HepG2 (cell line): ENCODE data around the gene HLA-DQA1. TPM values are rescaled to one million over a fixed set of nuclear protein-coding genes. Genes with fewer than 3 reads are reported as not detected.

Experiments used
- HMG20B ChIP-seq: conservative IDR thresholded peaks from 2 replicates; pipeline ENCODE4 v1.6.1; 2016; ENCODE audit warnings: missing genetic modification reagents, missing compliant biosample characterization
- MEIS2 ChIP-seq: sonication (generic); formaldehyde crosslinking; IDR thresholded peaks from 2 replicates; pipeline ENCODE4 v1.9.0; 2021; ENCODE audit warnings: mild to moderate bottlenecking, missing genetic modification reagents
- RCOR2 ChIP-seq: IDR thresholded peaks from 2 replicates; pipeline ENCODE4 v1.6.1; 2016; ENCODE audit warnings: missing biosample characterization, missing genetic modification reagents
- RXRB ChIP-seq: IDR thresholded peaks from 2 replicates; pipeline ENCODE4 v1.6.1; 2016; ENCODE audit warnings: borderline replicate concordance, missing genetic modification reagents, missing compliant biosample characterization
- TEAD3 ChIP-seq: optimal IDR thresholded peaks from 2 replicates; pipeline ENCODE3; 2016; ENCODE audit warnings: borderline replicate concordance
- ZNF18 ChIP-seq: sonication (generic); formaldehyde crosslinking; IDR thresholded peaks from 2 replicates; pipeline ENCODE4 v1.8.0; 2022; ENCODE audit warnings: mild to moderate bottlenecking, missing genetic modification reagents; ENCODE audit not compliant: insufficient replicate concordance
- ZNF484 ChIP-seq: sonication (generic); formaldehyde crosslinking; IDR thresholded peaks from 2 replicates; pipeline ENCODE4 v1.5.1; 2020; ENCODE audit warnings: mild to moderate bottlenecking, low read depth, missing genetic modification reagents, borderline replicate concordance
- ZNF816 ChIP-seq: sonication (generic); formaldehyde crosslinking; IDR thresholded peaks from 2 replicates; pipeline ENCODE4 v1.8.0; 2022; ENCODE audit warnings: missing genetic modification reagents, mild to moderate bottlenecking, borderline replicate concordance
- ZSCAN22 ChIP-seq: sonication (generic); formaldehyde crosslinking; IDR thresholded peaks from 2 replicates; pipeline ENCODE4 v1.4.0; 2020; ENCODE audit warnings: mild to moderate bottlenecking, missing genetic modification reagents
- ZSCAN30 ChIP-seq: sonication (generic); formaldehyde crosslinking; IDR thresholded peaks from 2 replicates; pipeline ENCODE4 v1.5.0; 2020; ENCODE audit warnings: mild to moderate bottlenecking, missing genetic modification reagents
- polyA plus RNA-seq, 8 experiments: library from polyadenylated mRNA; depleted of rRNA in 3 of 8; stranded (reverse) in 7 of 8; unstranded in 1 of 8; fragments of >200 nt; fragmentation: Illumina TruSeq in 4 of 8; extraction: Trizol in 4 of 8; gene quantifications; 2 replicates each; pipeline versions ENCODE4 v1.2.1 to v1.2.3, GENCODE V29; 2011 to 2016; ENCODE audit warnings: low read depth in 4 of 8, missing spikeins in 1 of 8, mixed read lengths in 1 of 8; ENCODE audit not compliant: insufficient read depth in 1 of 8
- total RNA-seq, 5 experiments: library from RNA; depleted of rRNA; stranded (reverse); fragments of >200 nt; fragmentation: Illumina TruSeq; extraction: Trizol; gene quantifications; 2 replicates each; pipeline ENCODE4 v1.2.3, GENCODE V29; 2016; ENCODE audit warnings: low read depth in 1 of 5
- TF ChIP-seq, protein P1 (sequence below): sonication (generic); formaldehyde crosslinking; IDR thresholded peaks from 2 replicates; pipeline ENCODE4 v1.4.0; 2020; ENCODE audit warnings: missing genetic modification reagents
- TF ChIP-seq, protein P2 (sequence below): sonication (generic); formaldehyde crosslinking; IDR thresholded peaks from 2 replicates; pipeline ENCODE4 v1.4.0; 2020; ENCODE audit warnings: missing genetic modification reagents

Gene HLA-DQA1
- total and polyA plus RNA-seq, 2 of the 13 experiments (the other 11 are each of a cell fraction or from before 2014, with no cell fraction given), result not detected

GRCh38 chr6:32597024-32597423 is 40.2 kb upstream of the HLA-DQA1 start (continued):
- no peak for TF ChIP-seq ZNF18 (CRISPR knock-in tag)
- TF ChIP-seq HMG20B (CRISPR knock-in tag), result no peak
- TF ChIP-seq RXRB (CRISPR knock-in tag), result no peak
- no peak for TF ChIP-seq MEIS2 (CRISPR knock-in tag)
- TF ChIP-seq ZNF484 (CRISPR knock-in tag), result no peak
- TF ChIP-seq, protein P1, sequence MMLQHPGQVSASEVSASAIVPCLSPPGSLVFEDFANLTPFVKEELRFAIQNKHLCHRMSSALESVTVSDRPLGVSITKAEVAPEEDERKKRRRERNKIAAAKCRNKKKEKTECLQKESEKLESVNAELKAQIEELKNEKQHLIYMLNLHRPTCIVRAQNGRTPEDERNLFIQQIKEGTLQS (CRISPR knock-in tag), result no peak
- no peak for TF ChIP-seq TEAD3 (CRISPR knock-in tag)
- TF ChIP-seq RCOR2 (CRISPR knock-in tag), result no peak
- no peak for TF ChIP-seq ZNF816
- no peak for TF ChIP-seq ZSCAN30
- TF ChIP-seq, protein P2, sequence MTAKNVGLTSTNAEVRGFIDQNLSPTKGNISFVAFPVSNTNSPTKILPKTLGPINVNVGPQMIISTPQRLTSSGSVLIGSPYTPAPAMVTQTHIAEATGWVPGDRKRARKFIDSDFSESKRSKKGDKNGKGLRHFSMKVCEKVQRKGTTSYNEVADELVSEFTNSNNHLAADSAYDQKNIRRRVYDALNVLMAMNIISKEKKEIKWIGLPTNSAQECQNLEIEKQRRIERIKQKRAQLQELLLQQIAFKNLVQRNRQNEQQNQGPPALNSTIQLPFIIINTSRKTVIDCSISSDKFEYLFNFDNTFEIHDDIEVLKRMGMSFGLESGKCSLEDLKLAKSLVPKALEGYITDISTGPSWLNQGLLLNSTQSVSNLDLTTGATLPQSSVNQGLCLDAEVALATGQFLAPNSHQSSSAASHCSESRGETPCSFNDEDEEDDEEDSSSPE (CRISPR knock-in tag), result no peak
- TF ChIP-seq ZSCAN22 (CRISPR knock-in tag), result no peak
